GM19452 (cell line): Measurements from ENCODE around the gene PPOX.

ENCODE experiments used
- ATAC-seq: cut with Tn5 transposase; IDR thresholded peaks from one replicate; pipeline ENCODE4 v1.9.1; 2021; ENCODE audit not compliant: unreplicated experiment

The PPOX gene

GRCh38 chr1:161165742-161166668 lies at the start of gene PPOX:
PPOX (plus strand) TSS chr1:161166426; CDS start chr1:161166848, 422 bp downstream.
- ATAC-seq: peak; percentile 92

GRCh38 chr1:161117759-161118581 lies 48.3 kb upstream of the PPOX start, which contains the start of the genes NIT1 and PFDN2:
NIT1 (plus strand) TSS chr1:161118105; CDS start chr1:161118177, 72 bp downstream.
PFDN2 (minus strand) TSS chr1:161118037; CDS start chr1:161118026, 11 bp downstream.
- peak; percentile 79 for ATAC-seq

GRCh38 chr1:161119092-161119903 lies 46.9 kb upstream of the PPOX start:
- ATAC-seq: peak; percentile 42

GRCh38 chr1:161121042-161121650 lies 45.1 kb upstream of the PPOX start:
- ATAC-seq: no peak

DNA sequence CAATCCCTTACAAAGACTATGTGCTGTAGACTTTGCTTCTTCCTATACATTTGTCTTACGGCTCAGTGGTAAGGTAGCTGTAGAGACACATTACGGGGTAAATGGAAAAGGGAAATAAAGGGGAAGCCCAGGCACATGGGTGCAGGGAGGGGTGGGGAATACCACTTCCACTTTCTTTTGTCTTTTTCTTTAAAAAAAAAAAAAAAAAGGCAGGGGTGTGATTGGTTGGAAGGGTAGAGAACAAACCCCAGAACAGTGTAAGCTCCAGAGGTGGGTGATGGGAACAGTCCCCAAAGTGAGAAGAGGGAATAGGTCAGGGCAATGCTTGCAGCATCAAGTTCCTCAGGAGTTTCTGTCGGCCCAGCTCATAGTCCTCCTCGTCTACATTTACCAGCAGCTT lies 44.4 kb upstream of the PPOX start:
- ATAC-seq: no peak

- ATAC-seq: no peak
Measured at GRCh38 chr1:161122967-161123366, 43.3 kb upstream of the PPOX start.

DNA sequence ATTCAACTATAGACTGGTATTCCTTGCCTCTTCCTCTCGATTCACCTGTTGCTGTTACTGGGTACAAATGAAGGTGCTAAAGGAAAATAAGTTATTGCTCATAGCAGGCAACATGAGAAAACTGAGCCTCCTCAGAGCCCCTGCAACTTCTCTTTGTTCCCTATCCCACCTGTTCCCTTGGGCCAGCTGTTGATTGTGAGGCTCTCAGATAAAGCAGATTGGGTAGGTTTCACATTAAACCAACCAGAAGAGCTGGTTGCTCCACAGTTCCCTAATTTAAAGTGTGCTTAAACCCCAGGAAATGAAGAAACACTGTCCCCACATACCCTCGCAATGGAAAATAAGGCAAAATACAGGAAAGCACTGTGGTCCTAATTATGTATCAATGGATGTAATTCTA lies 38.6 kb upstream of the PPOX start:
- ATAC-seq: no peak

DNA sequence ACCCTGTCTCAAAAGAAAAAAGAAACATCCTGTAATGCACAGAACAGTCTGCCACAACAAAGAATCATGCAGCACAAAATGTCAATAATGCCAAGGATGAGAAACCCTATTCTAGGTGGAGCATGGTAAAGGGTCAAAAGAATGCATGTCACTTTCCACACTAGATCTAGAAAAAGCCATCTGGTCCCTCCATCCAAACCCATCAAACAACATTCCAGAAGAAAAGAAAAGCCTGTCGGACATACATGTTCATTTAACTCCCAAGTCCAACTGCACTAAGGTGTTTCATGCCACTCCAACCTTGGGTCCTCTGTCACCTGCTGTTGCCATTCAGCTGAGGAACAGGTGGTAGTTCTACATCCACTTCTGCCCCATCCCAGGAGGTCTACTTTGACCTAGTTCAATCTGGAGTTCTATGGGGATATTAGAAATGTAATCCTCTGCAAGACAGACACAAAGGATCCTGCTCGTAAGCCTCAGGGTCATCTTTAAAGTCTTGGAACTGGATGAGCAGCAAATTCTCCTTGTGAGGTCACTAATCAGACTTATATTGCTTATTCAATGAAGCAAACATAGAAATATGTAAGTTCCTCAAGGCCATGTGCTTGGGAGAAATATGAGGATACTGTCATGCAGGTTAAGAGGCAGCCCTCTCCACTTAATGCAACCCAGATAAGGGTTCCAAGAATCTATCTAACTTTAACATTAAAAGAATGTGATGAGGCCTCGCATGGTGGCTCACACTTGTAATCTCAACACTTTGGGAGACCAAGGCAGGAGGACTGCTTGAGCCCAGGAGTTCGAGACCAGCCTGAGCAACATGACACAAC lies 37.4 kb upstream of the PPOX start:
- no peak for ATAC-seq

GRCh38 chr1:161130266-161130665 lies 36.0 kb upstream of the PPOX start:
- no peak for ATAC-seq

DNA sequence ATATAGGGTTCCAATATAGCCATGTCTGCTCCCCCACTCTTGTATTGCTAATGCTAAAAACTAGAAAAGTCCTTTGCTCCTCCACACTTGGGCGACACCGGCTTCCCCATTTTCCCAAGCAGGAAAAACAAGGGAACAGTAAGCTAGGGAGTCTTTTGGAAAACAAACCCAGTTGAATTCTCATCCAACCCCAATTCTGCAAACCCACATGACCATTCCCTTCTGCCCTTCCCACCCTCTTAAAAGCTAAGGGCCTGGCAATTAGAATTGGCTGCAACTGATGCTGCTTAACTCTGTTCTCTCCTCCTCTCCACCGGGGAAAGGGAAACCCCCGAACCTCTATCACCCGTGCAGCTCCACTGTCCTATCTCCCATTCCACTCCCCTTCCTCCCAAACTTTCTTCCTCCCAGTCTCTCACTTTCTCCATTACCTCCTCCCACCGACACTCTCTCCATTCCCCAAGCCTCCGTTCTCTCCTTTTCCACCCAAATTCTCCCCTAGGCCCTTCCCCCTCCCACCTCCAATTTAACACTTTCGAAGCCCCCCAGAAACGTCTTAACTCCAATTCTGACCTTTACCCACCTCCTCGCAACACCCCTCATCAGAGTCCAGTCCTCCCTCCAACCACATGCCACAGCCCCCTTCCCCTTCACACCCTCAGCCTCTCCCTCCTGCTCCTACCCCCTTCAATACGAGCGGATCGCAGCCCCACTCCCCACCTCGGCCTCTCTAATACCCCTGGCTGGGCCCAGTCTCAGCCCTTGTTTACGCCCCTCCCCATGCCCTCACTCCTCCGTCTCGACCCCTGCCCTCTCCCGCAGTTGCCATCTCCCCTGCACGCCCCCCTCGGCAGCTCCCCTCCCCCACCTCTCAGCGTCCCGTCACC lies 34.5 kb upstream of the PPOX start:
- ATAC-seq: no peak

GRCh38 chr1:161132410-161133219 lies 33.6 kb upstream of the PPOX start, which contains the start of gene DEDD:
DEDD (minus strand) TSS chr1:161132667; CDS start chr1:161124462, 8,205 bp downstream.
- peak; percentile 91 for ATAC-seq

- ATAC-seq: no peak
Measured at GRCh38 chr1:161133220-161133740, 32.9 kb upstream of the PPOX start.

DNA sequence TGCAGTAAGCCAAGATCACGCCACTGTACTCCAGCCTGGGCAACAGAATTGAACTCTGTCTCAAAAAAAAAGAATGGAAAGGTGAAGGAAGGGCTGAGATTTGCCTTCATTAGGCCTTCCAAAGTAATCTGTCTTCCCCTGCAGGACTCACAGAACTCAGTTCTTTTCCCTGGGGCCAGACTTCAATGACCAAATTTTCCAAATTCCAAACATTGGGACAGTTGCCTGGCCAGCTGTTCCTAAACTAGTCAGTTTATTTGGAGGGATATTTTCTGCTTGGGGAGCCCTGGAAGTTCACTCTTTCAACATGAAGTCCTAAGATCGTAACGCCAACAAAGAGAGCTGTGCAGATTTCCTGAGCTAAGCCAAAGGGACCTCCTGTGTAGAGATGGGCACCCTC lies 28.3 kb upstream of the PPOX start:
- no peak for ATAC-seq

DNA sequence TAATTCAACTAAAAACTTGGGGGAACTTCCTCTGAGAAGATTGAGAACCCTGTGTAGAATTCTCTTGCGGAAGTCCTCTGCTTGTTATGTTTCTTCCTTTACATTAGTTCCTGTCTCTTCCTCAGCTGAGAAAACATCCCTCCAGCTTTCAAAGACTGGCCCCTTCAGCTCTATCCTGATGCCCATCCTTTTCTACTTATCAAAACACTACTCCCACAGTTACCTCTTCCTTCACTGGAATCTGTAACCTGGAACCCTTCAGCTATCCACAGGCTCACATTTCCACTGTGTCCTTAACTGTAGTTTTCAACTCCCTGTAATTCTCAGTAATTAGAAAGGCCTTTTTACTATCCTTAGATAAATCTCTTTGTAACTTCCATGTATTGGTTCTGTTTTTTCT lies 27.8 kb upstream of the PPOX start:
- ATAC-seq: no peak

DNA sequence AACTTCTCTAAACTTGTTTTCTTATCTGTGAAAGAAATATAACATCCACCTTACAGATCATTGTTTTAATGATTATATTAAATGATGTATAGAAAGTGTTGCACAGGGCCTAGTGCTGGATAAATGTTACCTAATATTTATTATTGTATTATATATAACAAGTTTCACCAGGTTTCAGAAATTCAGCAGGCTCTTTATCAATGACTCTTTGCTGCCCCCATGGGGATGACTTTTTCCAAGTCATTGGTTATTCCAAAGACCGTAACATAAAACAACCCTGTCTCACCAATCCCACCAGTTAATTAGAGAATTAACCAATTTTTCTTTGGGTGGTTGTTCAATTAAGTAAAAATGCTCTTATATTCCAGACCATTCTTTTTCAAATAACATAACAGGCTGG lies 26.5 kb upstream of the PPOX start:
- no peak for ATAC-seq

DNA sequence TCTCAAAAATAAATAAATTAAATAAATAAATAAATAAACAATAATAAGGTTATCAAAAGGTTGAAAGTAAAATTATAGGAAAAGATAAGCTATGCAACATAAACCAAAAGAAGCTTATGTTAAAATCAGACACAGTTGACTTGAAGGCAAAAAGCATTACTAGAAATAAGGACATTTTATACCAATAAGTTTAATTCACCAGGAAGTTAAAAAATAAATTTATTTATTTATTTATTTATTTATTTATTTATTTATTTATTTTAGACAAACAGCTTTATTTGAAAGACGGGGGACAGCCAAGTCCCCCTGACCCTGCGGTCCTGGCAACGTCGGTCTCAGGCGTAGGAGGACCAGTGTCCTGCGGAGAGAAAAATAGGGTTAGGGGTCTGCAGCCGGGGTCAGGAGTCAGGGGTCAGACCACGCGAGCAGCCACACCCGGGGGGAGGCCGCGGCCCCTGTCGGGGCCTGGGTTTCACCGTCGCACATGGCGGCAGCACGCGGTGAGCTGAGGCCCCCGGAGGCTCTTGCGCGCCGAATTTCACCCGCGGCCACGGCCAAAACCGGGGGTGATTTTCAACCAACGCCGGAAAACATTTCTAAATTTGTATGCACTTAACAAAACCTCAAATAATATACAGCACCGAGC lies 25.3 kb upstream of the PPOX start:
- no peak for ATAC-seq

- ATAC-seq: no peak
Measured at GRCh38 chr1:161145832-161146231, 20.4 kb upstream of the PPOX start.
